Measurements from ENCODE around the gene FAM241A. TPM values are rescaled to one million over a fixed set of nuclear protein-coding genes. Genes with fewer than 3 reads are reported as not detected.
"Not testable (repeated sequence)": the region's sequence is repeated elsewhere in the genome, so short reads cannot be mapped to it uniquely, and the experiment has no call there.

FAM241A gene
- total RNA-seq, 2 experiments from 2014 or later, result 6.6 TPM

DNA sequence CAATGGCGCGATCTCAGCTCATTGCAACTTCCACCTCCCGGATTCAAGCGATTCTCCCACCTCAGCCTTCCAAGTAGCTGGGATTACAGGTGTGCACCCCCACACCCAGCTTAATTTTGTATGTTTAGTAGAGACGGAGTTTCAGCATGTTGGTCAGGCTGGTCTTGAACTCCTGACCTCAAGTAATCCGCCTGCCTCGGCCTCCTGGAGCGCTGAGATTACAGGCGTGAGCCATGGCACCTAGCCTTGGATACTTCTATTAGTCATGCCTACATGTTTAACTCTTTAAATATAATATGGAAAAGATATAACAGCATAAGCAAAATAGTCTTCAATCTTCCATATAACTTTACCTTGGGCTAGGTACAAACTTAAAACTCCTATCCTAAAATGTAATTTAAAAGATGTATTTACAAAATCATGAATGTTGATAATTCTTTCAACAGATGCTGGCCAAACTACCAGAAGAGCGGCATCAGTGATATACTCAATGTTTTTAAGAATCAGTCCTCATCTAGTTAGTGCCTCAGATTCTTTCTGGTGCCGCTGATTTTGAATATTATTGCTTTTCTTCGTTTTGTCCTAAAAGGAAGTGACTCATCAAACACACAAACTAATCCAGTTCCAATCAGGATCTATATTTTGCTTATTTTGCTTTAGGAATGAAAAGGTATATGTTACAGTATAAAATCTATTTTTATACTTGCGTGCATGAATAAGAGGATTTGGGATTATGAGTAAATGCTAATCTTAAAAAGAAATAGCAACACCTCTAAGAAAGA is 23.7 kb downstream of the FAM241A start:
- ChIA-PET POLR2A (no interaction called here), CTCF (no interaction called here)

DNA sequence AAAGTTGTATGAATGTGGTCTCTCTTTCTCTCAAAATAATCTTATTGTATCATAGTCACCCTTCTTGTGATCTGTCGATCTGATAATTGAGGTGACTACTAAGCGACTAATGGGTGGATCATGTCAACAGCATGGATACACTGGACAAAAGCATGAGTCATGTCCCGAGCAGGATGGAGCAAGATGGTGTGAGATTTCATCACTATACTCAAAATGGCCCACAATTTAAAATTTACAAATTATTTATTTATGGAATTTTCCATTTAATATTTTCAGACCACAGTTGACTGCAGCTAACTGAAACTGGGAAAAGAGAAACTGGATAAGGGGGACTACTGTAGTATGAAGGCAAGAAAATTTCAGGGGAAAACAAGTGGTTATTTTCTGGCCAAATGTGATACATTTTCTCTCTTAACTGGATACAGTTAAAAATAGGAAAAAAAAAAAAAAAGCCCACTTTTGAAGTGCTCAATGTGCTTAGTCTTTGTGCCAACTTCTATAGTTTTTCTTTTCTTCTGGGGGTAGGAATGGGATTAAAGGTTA is 25.3 kb downstream of the FAM241A start:
- ChIA-PET CTCF (no interaction called here), POLR2A (no interaction called here)

DNA sequence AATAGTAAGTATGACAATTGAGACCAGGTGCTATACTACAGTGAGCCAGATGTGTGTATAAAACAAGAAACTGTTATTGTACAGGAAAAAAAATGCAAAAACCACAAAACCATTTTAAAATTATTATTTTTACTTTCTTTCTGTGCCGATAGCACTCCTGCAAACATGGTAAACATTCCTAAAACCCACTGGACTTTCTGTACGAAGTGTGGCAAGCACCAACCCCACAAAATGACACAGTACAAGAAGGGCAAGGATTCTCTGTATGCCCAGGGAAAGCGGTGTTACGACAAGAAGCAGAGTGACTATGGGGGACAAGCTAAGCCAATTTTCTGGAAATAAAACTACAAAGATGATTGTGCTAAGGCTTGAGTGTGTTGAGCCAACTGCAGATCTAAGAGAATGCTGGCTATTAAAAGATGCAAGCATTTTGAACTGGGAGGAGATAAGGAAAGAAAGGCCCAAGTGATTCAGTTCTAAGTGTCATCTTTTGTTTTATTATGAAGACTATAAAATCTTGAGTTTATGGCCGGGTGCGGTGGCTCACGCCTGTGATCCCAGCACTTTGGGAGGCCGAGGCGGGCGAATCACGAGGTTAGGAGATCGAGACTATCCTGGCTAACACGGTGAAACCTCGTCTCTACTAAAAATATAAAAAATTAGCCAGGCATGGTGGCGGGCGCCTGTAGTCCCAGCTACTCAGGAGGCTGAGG is 26.0 kb downstream of the FAM241A start:
- POLR2A ChIA-PET, CTCF ChIA-PET: not testable (repeated sequence)

DNA sequence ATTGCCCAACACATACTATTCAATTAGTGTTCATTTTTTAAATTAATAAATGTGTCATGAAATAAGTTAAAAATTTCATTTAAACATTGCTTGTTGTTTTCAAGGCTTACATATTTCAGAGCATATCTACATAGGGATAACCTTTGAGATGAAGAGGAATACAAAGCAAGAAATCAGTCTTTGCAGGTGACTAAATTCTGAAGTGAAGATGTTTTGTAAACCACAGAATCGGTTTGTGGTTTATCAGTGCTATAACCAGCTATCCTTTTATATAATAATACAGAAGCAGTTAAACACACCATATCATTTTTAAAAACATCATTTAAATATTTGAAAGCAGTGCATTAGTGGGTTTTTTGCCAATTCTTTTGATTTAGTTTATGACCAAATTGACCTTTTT is 26.9 kb downstream of the FAM241A start:
- POLR2A ChIA-PET, result no interaction called here
- CTCF ChIA-PET, result interaction anchor here (0.6 kb wide), 1 partner anchor 591 kb away, joined by 5 read pairs; no protein-coding TSS in a partner anchor

DNA sequence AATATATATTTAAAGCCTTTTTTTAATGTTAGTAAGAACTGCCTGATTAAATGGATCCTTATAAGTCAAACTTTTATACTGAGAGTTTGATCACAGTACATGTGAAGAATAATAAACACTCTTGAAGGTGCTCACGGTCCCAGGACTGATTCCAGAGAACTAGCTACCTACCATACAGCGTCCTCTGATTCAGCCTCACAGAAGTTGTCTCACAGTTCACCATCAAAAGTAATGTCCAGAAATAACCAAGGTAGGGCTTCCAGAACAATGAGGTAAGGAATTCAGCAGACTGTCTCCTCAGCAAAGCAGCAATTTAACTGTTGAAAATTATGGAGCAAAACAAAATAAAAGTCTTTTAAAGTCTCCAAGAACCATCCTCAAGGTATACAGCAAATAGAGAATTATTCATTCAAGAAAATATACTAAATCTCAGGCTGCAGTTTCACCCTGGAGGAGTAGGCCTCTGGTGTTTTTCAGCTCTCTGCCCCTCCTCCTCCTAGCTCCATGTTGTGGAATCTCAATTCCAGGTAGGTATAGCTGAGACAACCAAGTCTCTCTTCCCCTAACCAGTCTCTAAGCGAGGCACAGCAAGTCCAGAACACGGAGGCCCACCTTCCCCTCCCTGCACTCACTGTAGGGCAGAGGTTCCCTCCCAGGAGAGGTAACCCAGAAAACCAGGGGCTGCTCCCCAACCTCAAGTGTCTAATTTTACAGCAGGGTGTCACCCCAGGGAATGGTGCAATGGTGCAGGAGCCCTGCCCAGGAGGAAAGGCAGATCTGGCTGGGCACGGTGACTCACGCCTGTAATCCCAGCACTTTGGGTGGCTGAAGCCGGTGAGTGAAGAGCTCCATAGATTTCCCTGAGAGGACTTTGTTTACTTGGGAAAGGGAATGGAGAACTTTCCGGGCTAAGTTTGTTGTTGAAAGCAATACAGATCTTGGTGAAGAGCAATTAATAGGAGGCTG is 28.6 kb downstream of the FAM241A start:
- POLR2A ChIA-PET, result no interaction called here
- CTCF ChIA-PET, result no interaction called here

DNA sequence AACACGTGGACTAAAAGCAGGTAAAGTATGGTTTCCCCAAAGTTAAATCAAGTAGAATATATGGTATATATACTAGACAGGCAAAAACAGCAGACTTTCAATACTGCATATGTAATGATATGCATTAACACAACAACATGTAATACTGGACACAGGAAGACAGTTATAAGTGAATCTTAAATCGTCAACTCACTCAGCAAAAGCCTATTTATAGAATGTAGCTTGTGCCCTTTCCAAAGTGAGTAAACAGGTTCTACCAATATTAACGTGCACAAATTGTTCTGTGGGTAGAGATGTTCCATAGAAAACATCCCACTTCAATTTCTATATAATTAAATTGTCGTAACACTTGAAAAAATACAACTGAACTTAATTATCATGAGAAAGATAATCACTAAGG is 30.6 kb downstream of the FAM241A start:
- POLR2A ChIA-PET, result no interaction called here
- CTCF ChIA-PET, result no interaction called here

DNA sequence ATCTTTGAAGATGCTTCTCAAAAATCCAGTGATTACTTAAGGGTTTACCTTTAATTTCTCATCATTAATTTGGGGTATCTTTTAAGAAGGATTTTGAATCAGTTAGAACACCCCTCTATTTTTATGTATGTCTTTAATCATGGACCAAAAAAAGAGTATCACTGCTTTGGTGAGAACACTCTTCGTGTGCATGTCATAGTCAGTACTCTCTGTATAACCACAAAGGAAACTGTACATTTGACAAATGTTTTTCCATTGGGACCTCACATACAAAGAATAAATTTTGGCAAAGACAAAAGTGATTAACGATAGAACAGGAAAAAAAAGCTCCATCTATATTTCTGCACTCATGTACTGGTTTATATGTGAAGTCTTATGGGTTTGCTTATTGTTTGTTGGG is 31.3 kb downstream of the FAM241A start:
- POLR2A ChIA-PET, result no interaction called here

DNA sequence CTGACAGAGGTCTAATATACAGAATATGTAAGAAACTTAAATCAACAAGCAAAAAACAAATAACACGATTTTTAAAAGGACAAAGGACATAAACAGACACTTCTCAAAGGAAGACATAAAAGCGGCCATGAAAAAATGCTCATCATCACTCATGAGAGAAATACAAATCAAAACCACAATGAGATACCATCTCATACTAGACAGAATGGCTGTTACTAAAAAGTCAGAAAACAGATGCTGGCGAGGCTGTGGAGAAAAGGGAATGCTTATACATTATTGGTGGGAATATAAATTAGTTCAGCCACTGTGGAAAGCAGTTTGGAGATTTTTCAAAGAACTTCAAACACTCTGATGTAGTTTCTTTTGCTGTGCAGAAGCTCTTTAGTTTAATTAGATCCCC is 33.5 kb downstream of the FAM241A start:
- CTCF ChIA-PET, POLR2A ChIA-PET: not testable (repeated sequence)

More for the DNA sequence above, 31.3 kb downstream of the FAM241A start:
- CTCF ChIA-PET, result no interaction called here

DNA sequence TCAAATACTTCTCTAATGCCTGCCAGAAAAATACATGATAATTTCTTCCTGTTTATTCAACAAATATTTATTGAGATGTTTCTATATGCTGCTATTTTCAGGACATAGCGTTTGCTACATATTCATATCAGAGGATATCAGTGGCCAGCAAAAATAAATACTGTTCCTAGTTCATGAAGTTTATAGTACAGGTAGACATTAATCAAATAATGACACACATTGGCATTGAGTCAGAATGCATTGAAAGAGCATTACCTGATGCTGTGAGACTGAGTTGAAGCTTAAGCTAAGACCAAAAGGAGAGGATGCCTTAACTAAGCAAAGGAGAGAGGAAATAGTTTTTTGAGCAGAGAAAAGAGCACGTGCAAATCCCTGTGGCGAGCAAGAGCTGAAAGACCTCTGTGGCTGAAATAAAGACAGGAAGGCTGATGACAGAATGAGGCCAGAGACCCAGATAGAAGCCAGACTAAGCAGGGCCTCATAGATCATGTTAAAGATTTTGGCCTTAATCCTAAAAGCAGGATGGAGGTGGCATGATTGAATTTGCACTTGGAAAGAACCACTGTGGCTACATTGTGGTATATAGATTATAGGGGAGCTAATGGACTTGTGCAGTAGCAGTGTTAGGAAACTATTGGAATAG is 36.2 kb downstream of the FAM241A start:
- ChIA-PET CTCF (no interaction called here), POLR2A (no interaction called here)

DNA sequence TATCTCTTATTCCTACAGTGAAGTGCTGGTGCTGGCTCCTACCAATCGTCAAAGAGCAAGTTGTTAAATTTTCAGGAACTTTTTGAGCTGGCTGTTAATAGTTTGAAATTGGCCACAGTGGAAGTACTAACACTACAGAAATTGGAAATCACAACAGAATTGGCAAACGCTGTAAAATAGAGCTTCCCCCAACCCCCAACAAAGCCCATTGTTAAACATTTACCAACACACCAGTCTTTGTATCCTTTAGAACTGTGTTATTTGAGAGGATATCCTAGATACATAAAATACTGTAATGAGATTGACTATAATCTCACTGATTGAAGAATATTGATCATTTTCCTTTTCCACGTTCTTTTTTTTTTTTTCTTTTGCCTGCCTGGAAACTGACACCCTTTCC is 37.4 kb downstream of the FAM241A start:
- CTCF ChIA-PET, result no interaction called here
- POLR2A ChIA-PET, result no interaction called here

DNA sequence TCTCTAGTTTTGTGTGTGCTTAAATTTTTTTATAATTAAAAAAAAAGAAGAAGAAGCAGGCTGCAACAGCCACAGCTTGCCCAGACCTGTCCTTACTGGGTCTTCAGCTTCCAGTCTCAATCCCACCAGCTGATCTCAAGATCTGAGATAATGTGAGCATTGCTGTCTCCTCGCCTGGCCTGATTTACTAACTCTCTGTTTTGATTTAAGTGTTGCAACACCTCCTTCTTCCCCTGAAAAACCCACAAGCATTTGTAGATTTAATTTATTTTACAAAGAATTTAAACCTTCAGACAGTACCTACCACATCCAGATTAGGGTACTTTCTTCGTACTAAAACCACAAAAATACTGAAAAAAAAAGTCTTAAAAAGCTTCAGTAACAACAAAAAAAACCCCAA is 38.0 kb downstream of the FAM241A start:
- POLR2A ChIA-PET, result no interaction called here
- CTCF ChIA-PET, result no interaction called here

DNA sequence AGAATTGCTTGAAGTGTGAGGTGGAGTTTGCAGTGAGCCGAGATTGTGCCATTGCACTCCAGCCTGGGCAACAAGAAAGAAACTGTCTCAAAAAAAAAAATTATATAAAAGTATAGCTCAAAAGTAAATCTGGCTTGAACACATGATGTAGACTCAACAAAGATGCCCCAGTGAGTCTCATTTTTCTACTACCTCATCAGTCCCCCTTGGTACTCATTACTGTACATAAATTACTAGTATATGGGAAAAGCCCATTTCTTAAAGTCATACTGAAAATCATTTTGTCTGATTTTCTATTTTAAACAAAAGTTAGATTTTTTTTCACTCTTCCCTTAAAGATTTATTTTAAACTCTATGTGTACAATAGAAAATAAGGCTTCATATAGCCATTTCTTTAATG is 39.2 kb downstream of the FAM241A start:
- CTCF ChIA-PET, result interaction anchor here (0.9 kb wide), 1 partner anchor 51 kb away, joined by 3 read pairs; no protein-coding TSS in a partner anchor
- POLR2A ChIA-PET, result no interaction called here

DNA sequence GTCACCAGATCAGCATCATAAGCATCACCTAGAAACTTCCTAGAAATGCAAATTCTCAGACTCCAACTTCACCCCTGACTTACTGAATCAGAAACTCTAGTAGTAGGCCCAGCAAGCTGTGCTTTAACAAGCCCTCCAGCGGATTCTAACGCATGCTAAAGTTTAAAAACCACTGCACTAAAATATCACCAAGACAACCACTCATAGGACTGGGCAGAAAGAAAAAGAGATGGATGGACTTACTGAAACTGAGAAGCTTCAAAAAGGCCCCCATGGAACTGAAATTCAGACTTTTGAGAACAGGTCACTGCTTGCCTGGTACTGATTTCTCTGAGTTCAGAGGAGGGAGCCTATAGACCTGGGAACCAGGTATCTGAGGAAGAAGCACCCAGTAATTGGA is 40.1 kb downstream of the FAM241A start:
- POLR2A ChIA-PET, result no interaction called here
- CTCF ChIA-PET, result no interaction called here

DNA sequence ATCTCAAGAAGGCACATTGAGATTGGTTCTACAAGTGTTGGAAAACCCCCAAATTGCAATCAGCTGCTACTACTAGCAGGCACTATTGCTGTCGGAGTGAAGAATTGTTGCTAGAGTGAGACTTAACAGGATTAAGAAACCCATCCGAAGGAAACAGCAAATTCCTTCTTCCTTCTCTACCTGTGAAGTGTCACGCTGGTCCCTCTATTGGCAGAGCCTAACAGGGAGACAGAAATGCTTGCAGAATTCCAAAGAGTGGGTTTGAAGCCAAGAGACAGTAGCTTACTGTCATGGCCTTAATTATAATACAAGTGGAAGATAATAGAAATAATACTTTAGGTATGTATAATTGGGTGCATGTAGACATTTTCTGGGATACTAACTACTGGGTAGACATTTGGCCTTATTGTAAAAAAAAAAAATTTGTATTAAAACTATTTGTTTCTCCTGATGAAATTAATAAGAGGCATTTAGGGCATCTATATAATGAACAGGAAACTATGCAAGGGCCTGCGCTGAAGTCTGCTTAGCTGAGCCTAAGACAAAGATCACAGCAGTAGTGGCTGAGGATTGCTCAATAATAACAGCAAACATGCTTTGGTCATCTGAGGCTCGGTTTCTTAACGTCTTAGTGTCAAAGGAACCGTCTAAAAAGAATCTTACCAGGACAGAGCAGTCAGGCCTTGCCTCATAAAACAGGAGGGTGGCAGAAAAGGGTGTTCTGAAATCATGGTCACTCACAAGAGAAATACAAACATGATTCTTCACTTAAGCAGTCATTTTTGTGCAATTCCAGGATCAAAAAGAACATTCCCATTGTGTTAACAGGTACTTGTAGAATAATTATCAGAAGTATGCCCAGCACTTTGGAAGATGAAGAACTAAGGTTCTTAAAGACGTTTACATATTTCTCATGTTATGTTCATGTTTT is 40.8 kb downstream of the FAM241A start:
- CTCF ChIA-PET, result no interaction called here

DNA sequence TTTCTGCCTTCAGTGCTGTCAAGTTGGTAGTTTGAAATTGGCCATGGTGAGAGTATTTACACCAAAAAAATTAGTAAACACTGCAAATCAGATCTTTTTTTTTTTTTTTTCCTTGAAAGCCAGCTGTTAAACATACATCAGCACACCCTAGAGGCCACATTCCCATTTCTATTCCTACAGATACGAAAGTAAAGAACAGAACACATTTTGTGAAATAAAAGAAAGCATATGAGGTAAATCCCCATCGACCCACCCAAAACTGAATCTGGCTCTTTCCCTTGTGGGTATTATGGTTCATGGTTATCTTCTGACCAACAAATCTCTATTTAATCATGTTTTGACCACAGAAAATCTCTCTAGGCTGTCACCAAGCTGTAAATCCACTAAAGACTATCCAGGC is 44.5 kb downstream of the FAM241A start:
- CTCF ChIA-PET, result interaction anchor here (0.7 kb wide), 1 partner anchor 241 kb away, joined by 3 read pairs; no protein-coding TSS in a partner anchor

More for the DNA sequence above, 40.8 kb downstream of the FAM241A start:
- POLR2A ChIA-PET, result no interaction called here

DNA sequence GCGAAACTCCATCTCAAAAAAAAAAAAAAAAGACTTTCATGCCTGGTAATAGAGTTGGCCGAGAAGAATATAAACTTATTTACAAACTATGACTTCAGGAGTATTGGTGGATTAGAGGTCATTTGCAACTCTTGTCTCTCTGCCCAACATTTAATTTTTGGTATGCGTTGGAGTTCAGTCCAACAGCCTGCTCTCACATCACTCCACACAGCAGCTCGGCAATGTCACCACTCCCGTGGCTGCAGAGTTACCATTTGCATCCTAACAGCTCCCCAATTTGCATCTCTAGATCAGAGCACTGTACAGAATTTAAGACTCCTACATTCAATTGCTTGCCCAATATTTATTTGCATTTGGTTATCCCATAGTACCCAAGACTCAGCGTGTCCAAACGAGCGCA is 45.4 kb downstream of the FAM241A start:
- CTCF ChIA-PET, result no interaction called here
- POLR2A ChIA-PET, result no interaction called here

More for the DNA sequence above, 44.5 kb downstream of the FAM241A start:
- POLR2A ChIA-PET, result no interaction called here

DNA sequence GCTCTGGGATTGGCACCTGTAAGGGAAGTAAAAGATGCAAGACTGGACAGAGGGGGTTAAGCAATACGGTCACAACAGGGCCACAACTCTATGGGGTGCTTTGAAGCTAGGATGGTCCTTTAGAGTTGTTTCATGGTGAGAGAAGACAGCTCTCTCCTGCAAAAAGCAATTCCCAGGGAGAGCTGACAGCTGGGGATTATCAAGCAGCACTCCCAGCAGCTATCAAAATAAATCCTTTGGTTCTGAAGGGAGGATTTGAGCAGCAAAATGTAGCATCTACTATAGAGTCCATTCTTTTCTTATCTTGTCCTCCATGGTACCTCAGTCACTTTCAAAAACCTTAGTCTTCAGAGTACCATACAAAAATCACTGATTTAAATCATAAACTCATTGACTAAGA is 51.2 kb downstream of the FAM241A start:
- ChIA-PET CTCF (no interaction called here), POLR2A (interaction anchor here (0.6 kb wide), 1 partner anchor 336 kb away, joined by 4 read pairs; no protein-coding TSS in a partner anchor)

DNA sequence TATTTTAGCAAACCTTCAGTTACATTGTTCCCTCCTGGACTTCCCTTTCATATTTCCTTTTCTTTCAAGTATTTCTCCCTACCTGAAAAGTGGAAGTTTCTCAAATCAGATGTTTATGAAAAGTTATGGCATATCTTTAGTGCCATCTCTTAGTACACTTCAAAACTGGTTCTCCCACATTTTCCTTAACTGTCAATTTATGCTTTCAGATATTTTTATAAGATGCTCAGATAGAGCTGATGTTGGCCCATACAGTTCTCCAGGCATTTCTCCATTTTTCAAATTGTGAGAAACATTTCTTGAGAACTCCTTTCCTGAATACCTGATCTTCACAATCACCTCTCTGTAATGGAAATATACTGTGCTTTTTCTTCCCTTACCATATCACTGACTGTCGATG is 53.8 kb downstream of the FAM241A start:
- CTCF ChIA-PET, result no interaction called here

More for the DNA sequence above, 53.8 kb downstream of the FAM241A start:
- POLR2A ChIA-PET, result interaction anchor here (1.0 kb wide), 1 partner anchor 53 kb away, joined by 4 read pairs; no protein-coding TSS in a partner anchor
